HG02759 (cell line): ENCODE measurements around the gene CRYBB1.

Experiments
- ATAC-seq: cut with Tn5 transposase; IDR thresholded peaks from one replicate; pipeline ENCODE4 v1.9.1; 2021; ENCODE audit warnings: mild to moderate bottlenecking, moderate library complexity; ENCODE audit not compliant: unreplicated experiment

CRYBB1 gene

DNA sequence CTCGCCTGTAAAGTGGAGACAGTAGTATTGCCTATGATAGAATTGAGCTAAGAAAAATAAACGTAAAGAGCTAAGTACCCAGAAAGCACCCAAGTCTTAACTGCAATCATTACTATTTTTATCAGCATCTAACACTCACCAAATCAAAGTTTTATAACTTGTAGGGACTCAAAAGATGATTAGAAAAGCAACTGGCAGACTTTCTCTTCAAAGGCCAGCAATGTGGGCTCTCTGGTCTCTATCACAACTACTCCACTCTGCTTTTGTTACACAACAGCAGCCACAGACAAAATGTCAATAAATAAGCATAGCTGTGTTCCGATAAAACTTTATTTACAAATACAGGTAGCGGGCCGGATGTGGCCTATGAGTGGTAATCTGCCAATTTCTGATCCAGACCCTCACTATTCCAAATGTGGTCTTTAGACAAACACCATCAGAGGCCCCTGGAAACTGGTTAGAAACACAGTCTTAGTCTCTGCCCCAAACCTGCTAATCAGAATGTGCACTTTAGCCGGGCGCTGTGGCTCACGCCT lies 36.1 kb downstream of the CRYBB1 start:
- no peak for ATAC-seq

DNA sequence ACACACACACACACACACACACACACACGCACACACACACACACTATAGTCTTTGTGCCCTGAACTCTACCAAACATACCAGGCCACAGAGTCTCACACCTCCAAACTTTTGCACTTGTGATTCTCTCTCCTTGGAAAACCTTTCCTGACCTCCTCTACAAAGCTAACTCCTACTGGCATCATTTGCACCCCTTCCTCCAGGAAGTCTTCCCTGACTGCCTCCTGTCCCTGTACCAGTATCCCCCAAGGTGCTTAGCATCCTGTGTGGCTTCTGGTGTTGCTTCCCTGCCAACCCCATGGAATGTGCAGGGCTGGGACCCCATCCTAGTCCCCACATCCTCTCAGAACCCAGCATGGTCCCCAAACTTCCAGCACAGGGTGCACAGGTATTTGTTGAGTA lies 36.8 kb downstream of the CRYBB1 start:
- ATAC-seq, result no peak

DNA sequence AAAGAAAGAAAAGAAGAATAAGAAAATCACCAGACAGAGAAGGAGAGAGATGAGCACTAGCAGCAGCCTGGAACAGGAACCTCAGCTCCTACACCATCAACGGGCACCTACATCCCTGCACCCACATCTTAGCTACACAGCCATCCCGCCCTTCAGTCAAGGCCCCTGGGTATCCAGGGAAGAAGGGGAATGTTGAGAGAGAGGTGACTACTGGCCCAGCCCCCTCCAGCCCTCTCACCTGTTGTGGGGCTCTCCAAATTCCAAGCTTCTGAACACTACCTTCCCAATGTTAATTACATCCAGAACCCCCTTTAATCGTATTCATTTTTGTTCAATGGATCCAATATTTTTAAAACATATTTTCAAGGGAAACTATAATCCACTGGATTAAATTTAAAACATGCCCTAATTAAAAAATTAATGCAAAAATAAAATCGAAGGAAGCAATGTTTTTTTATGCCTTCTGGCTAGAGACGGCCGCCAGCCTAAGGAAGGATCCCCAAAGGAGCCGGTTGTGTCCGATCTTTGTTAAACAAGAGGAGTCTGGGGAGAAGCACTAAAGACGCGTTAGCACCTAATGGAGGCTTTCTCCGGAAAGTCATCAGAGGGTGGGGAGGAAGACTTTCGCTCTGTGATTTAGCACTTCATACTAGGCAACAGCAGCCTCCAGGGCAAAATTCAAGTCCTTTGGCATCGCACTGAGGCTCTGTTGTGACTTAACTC lies 37.4 kb downstream of the CRYBB1 start:
- ATAC-seq, result no peak

DNA sequence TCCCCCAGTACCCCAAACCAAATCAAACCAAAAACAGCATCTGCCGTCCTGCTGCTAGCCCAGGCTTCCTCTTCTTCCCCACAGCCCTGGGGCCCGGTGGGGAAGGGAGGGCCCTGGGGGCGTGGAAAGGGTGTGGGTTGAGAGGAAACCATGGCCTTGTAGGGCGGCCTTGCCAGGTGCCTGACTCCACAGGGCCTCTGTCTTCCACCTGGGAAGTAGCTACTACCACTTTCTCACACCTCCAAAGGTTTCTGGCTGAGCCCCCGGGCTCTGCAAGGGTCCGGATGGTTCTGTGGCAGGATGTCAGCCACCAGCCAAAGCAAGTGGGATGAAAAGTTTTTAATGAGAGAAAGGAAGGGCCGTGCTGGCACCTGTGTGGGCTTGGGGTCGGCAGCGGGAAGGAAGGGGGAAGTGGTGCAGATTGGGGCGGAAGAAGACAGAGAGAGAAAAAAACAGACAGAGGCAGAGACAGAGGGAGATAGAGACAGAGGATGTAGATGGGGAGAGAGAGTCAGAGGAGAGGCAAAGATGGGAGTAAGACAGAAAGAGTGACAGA lies 38.4 kb downstream of the CRYBB1 start:
- ATAC-seq, result peak; percentile 75

DNA sequence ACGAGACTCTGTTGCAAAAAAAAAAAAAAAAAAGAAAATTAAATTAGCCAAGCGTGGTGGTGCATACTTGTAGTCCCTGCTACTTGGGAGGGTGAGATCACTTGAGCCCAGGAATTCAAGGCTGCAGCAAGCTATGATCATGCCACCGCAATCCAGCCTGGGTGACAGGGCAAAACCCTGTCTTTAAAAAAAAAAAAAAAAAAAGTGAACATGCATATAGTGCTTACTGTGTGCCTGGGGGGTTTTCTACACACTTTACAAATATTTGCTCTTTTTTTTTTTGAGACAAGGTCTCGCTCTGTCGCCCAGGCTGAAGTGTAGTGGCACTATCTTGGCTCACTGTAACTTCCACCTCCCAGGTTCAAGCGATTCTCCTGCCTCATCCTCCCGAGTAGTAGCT lies 40.7 kb downstream of the CRYBB1 start:
- no peak for ATAC-seq

DNA sequence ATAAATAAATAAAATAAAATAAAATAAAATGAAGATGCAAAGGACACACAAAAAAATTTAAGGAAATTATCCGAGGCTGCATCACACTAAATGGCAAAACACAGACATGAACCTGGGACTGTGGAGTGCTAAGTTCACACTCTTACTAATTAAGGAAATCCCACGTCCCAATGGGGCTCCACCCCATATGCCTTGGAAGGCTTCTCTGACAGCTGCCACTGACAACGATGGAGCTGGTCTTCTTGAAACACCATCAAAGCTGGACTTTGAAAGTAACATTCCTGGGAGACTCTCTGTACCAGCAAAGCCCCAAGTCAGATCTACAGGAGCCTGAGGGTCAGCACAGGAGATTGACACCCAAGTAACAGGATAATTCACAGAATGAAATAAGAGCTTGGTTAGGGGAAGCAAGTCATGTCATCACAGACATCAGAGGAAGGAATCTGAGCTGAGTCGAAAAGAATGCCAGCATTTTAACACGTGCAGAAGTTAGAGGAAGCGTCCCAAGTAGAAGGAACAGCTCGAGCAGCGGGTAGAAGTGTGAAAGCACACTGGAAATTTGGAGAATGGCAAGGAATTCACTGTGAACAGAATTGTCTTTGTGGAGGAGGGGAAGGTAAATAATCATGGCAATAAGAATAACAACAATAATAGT lies 41.7 kb downstream of the CRYBB1 start:
- ATAC-seq, result no peak

DNA sequence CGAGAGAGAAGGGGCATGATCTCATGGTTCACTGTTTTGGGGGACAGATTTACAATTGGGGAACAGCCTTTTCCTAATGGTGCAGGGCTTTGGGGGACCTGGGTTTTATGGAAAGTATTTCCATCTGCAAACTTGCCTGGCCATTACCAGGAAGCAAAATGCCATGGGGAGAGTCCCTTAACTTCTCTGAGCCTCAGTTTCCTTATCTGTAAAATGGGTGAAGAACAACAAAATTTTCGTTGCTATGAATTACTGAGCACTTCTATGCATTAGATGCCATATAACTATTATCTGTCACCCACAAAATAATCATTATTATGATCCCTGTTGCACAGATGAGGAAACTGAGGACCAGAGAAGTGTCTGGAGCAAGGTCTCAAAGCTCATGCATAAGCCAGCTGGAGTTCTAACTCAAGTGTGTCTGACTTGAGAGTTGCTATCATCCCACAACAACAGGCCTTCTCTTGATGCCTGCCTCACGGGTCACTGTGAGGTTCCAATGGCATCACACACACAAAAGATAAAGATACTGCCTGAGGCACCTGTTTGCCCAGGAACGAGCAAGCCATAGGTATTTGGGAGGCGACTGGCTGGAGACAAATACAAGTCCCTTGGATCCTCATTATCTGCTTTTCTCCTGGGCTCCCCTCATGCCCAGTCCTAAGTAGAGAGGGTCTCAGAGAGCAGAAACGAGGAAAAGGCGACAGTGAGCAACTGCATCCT lies 43.7 kb downstream of the CRYBB1 start:
- no peak for ATAC-seq

DNA sequence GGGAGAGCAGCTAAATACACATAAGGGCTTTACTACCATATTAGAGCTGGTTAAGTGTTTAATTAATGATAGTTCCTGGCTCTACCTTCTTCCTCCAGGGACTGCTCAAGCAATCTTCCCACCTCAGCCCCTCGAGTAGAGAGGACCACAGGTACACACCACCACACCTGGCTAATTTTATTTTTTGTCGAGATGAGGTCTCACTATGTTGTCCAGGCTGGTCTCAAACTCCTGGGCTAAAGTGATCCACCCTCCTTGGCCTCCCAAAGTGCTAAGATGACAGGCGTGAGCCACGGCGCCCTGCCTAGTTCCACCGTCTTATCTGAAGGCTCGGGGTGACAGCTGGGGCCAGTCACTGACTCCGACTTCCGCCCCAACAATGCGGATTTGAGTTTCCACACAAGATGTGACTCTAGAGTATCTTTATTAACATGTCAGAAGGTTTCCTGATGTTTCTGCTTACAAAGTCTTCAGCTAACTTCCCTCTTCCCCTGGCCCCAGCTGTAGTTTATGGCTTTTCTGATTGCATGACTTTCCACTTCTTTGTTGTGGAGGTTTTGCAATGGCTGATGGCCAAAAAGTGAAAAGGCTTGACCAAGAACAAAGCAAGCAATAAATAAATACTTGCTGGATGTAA lies 44.7 kb downstream of the CRYBB1 start:
- ATAC-seq, result no peak

DNA sequence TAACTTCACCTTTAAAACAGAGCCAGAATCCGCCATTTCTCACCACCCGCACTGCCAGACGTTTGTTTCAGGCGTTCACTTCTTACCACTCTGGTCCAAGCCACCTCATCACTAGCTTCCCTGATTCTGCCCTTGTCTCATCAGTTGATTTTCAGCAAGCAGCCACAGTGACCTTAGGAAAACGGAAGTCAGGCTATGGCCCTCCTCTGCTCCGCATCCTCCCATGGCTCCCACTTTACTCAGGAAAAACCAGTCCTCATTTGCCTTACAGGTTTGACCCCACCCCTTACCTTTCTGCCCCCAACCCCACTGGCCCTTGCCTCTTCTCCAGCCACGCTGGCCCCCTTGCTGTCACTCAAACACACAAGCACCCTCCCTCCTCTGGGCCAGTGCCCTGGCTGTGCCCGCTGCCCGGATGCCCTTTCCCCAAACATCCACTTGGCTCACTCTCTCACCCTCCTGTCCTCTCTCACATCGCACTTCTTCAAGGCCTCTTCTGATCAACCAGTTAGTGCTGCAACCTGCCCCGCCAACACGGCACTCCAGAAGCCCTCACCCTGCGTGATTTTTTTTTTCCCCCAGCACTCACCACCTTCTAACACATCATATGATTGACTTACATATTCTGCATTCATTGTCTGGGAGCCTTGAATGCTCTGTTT lies 46.8 kb downstream of the CRYBB1 start:
- no peak for ATAC-seq

DNA sequence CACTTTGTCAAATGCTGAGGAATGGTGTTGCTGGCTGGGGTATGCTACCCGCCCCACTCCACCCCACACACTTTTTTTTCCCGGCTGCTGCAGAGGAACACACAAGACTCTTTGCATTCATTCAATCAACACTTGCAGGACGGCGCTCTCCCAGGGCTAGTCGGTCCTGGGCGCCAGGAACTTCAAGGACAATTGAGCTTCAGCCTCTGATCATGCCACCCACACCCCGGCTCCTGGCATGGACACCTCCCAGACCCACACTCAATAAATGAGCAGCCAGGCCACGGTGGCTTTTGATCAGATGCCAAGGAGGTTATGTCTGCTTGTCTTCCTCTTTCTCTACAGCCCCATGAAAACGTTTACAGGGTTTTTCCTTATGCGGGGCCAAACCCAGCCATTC lies 47.7 kb downstream of the CRYBB1 start:
- no peak for ATAC-seq

DNA sequence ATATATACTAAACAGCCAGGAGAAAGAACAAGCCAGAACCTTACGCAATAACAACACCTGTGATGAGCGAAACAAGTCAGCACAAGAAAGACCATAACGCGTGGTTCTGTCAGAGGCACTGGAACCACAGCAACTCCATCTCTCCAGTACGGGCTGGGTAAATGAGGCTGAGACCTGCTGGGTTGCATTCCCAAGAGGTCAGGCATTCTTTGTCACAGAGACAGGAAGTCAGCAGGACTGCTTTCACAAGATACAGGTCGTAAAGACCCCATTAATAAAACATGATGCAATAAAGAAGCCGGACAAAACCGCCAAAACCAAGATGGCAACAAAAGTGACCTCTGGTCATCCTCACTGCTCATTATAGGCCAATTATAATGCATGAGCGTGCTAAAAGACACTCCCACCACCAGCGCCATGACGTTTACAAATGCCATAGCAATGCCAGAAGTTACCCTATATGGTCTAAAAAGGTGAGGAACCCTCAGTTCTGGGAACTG lies 49.6 kb downstream of the CRYBB1 start:
- ATAC-seq, result no peak

DNA sequence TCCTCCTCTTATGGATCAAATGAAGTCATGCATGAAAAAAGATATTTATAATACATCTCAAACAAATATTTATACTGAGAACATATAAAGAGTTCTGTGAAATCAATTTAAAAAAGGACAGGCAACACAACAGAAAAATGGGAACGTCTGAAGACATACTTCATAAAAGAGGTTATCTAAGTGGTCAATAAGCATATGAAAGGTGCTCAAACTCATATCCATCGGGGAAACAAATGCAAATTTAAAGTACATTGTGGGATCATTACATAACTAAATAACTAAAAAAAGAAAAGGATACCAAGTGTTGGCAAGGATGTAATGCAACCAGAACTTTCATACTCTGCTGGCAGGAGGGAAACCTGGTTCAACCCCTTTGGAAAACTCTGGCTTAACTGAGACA lies 50.2 kb downstream of the CRYBB1 start:
- no peak for ATAC-seq

DNA sequence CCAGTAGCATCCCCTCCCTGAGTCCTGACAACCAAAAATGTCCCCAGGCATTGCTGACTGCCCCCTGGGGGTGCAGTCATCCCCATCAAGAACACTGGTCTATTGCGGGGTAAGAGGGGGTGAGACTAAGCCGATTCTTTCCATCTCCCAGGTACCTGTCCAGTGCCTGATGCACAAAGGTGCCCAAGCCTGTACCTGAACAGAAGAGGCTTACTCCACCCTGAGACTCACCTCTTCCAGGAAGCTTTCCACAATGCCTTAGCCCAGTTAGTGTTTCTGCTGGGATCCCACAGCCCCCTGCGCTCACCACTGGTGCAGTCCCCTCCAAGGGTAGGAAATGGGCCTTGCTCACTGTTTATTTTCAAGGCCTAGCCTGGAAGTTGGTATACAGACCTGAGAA lies 50.8 kb downstream of the CRYBB1 start:
- no peak for ATAC-seq

DNA sequence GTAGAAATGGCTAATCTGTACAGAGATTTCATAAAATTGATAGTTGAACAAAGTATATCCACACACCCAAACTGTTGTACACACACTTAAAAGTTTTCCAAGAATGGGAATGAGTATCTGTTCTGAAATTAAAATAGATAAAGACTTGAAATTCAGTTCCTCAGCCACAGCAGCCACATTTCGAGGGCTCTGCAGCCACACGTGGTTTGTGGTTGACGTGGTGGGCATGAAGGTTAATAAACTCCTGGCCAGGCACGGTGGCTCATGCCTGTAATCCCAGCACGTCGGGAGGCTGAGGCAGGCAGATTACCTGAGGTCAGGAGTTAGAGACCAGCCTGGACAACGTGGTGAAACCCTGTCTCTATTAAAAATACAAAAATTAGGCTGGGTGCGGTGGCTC lies 51.9 kb downstream of the CRYBB1 start:
- no peak for ATAC-seq

DNA sequence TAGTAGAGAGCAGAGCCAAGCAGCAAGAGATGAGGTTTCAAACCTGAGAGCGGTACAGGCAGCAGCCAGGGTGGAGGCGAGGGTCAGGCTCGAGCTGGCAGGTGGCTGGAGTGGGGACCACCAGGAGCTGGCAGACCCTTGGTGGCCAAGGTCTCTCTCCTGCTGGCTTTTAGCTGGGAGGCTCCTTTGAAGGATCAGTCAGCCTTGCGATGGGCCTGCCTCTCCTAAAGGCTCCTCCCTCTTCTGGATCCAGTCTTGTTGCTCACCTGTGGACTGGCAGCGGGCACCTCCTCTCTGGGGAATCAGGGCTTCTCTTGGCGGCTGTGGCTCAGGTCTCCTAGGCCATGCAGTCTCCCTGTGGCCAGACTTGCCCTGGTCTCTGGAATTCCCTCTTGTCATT lies 52.6 kb downstream of the CRYBB1 start:
- ATAC-seq, result no peak

DNA sequence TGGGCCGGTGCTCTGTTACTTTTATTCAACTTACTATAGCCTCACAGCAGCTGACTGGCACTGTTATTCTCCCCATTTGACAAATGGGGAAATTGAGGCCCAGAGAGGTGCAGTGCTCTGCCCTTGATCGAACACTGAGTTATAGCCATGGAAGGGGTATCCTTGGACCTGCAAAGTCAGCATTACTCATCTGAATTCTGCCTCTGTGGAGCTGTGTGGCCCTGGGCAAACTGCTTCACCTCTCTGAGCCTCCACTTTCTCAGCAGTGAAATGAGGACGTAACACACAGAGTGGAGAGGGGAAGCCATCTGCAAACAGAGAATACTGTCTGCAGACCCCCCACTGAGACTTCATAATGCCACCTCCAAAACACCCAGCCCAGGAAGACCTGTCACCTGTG lies 53.2 kb downstream of the CRYBB1 start:
- no peak for ATAC-seq

DNA sequence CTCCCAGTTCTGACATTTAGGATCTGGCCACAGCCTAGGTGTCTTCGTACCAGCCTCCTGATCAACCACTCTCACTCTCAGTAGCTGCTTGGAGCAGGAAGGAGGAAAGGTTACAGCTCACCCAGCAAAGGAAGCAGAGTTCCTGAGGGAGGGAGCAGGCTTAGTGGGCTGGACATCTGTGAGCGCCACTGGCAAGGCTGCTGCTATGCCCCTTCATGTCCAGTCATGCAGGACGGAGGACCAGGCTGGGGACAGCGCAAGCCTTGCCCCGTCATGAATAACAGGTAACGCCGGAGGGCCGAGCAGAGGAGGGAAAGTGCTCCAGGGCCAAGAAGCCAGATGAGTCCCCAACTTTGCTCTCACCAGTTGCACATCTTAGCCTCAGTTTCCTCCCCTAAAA lies 53.6 kb downstream of the CRYBB1 start:
- no peak for ATAC-seq

DNA sequence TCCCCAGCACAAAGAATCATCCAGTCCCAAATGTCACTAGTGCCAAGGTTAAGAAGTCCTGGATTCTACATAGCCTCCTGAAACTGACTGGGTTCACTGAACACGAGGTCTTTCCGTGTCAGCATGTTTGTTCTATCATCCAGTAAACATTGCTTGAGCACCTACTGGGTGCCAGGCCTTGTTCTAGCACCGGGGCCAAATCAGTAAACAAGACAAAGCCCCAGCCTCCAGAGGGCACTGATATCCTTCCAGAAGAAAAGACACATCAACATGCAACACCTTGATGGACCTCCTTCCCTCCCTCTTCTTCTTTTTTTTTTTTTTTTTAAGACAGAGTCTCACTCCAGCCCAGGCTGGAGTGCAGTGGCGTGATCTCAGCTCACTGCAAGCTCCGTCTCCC lies 54.8 kb downstream of the CRYBB1 start:
- ATAC-seq, result no peak

DNA sequence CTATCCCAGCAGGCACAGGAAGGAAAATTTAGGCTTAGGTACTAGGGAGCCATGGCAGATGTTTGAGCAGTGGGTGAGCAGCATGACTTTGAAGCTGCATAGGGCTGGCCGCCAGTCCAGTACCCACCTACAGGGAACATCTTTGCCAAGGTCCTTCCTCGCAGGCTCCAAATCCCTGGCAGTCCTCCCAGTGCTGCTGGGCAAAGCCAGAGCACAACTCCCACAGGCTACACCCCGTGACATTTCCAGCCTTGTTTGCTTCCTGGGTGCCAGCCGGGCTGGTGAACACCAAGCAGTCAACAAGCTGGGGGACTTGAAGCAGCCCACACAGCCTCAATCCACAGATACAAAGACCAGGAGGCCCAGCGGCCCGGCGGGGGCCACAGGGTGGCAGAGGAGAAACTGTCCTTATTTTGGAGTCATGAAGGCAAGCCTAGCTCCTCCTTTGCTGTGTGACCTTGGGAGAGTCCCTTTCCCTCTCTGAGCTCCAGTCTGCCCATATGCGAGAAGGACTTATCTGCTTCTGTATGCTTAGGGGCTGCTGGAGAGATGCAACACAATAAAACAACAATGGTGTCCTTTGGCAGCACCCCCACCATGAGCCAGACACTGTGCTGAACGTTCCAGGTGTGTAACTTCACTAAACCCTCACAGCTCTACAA lies 55.9 kb downstream of the CRYBB1 start:
- no peak for ATAC-seq
